Measurements from ENCODE around the gene KRTAP9-4.
"Not testable (repeated sequence)": the region's sequence is repeated elsewhere in the genome, so short reads cannot be mapped to it uniquely, and the experiment has no call there.

DNA sequence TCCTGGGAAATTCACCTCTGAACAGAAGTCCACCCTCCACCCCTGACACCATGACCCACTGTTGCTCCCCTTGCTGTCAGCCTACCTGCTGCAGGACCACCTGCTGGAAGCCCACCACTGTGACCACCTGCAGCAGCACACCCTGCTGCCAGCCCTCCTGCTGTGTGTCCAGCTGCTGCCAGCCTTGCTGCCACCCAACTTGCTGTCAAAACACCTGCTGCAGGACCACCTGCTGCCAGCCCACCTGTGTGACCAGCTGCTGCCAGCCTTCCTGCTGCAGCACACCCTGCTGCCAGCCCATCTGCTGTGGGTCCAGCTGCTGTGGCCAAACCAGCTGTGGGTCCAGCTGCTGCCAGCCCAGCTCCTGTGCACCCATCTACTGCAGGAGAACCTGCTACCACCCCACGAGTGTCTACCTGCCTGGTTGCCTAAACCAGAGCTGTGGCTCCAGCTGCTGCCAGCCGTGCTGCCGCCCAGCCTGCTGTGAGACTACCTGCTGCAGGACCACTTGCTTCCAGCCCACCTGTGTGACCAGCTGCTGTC is 26.2 kb downstream of the KRTAP9-4 start, which contains the start of gene KRTAP9-7:
- TF ChIP-seq CTCF (IDR thresholded peaks at IDR 0.05; ENCODE audit: low read length); EZH2 (optimal IDR thresholded peaks at IDR 0.05; ENCODE audit: low read depth, low read length); EZH2phosphoT487 (IDR thresholded peaks at IDR 0.05; ENCODE audit: low read length): not testable (repeated sequence)
